K562 (cell line): ENCODE results near the gene RAB40B. TPM values are rescaled to one million over a fixed set of nuclear protein-coding genes. Genes with fewer than 3 reads are reported as not detected.

ENCODE experiments used
- BHLHE40 ChIP-seq: IDR thresholded peaks from 2 replicates; pipeline ENCODE4 v1.6.1; 2011; ENCODE audit warnings: low read length, improper control_type of control experiment
- CBX5 ChIP-seq: IDR thresholded peaks from 2 replicates; pipeline ENCODE4 v1.6.1; 2014; ENCODE audit warnings: low read depth, borderline replicate concordance
- CHD4 ChIP-seq: fragments of 200-600 bp; sonication (generic); IDR thresholded peaks from 3 replicates; pipeline ENCODE4 v1.6.1; 2012; ENCODE audit warnings: low read depth, mild to moderate bottlenecking, mixed read lengths, low read length, inconsistent platforms; ENCODE audit not compliant: insufficient read depth, insufficient replicate concordance, poor library complexity, severe bottlenecking
- CREB3L1 ChIP-seq: fragments of 450-650 bp; IDR thresholded peaks from 2 replicates; pipeline ENCODE4 v1.6.1; 2014; ENCODE audit warnings: low read depth, mild to moderate bottlenecking, moderate library complexity, borderline replicate concordance
- EZH2 ChIP-seq: IDR thresholded peaks from 2 replicates; pipeline ENCODE4 v1.6.1; 2012; ENCODE audit warnings: low read depth, mild to moderate bottlenecking, inconsistent platforms, low read length, borderline replicate concordance
- GATA2 ChIP-seq: sonication (generic); formaldehyde crosslinking; IDR thresholded peaks from 2 replicates; pipeline ENCODE4 v1.4.0; 2020; ENCODE audit warnings: mild to moderate bottlenecking, missing genetic modification reagents
- HBP1 ChIP-seq: fragments of 450-650 bp; formaldehyde crosslinking; IDR thresholded peaks from 2 replicates; pipeline ENCODE4 v1.4.0; 2022; ENCODE audit warnings: missing genetic modification characterization
- JUN ChIP-seq, 2 experiments: sonication (generic) in 1 of 2; formaldehyde crosslinking in 1 of 2; IDR thresholded peaks; 2 replicates each; pipeline versions ENCODE4 v1.6.1 to v1.8.0; 2012 to 2022; ENCODE audit warnings: borderline replicate concordance in 2 of 2, mild to moderate bottlenecking in 2 of 2, improper control_type of control experiment in 1 of 2, low read depth in 1 of 2, low read length in 1 of 2, missing genetic modification reagents in 1 of 2
- KLF10 ChIP-seq: fragments of 250-450 bp; sonication (Bioruptor Pico); IDR thresholded peaks from 2 replicates; pipeline ENCODE4 v1.6.1; 2021; ENCODE audit warnings: matching md5 sums
- MAFK ChIP-seq: IDR thresholded peaks from 2 replicates; pipeline ENCODE4 v1.6.1; 2011; ENCODE audit warnings: low read length, improper control_type of control experiment
- MTA2 ChIP-seq: fragments of 450-650 bp; IDR thresholded peaks from 2 replicates; pipeline ENCODE4 v1.6.1; 2016; ENCODE audit warnings: low read depth
- MXD1 ChIP-seq: fragments of 250-450 bp; sonication (Bioruptor Pico); IDR thresholded peaks from 2 replicates; pipeline ENCODE4 v1.8.0; 2021; ENCODE audit warnings: borderline replicate concordance, mild to moderate bottlenecking, moderate library complexity; ENCODE audit not compliant: poor library complexity, severe bottlenecking
- PCBP1 ChIP-seq: fragments of 200-400 bp; formaldehyde crosslinking; IDR thresholded peaks from 2 replicates; pipeline ENCODE4 v1.6.1; 2018; ENCODE audit warnings: mild to moderate bottlenecking, low read depth, low read length; ENCODE audit not compliant: poor library complexity, severe bottlenecking
- PTRF ChIP-seq: fragments of 450-650 bp; IDR thresholded peaks from 2 replicates; pipeline ENCODE4 v1.6.1; 2016; ENCODE audit warnings: mild to moderate bottlenecking, missing genetic modification characterization, missing compliant biosample characterization
- RBM34 ChIP-seq: fragments of 200-400 bp; formaldehyde crosslinking; IDR thresholded peaks from 2 replicates; pipeline ENCODE4 v1.6.1; 2018; ENCODE audit warnings: low read length, borderline replicate concordance; ENCODE audit not compliant: insufficient read depth
- RCOR1 ChIP-seq, 2 experiments: IDR thresholded peaks; 2 replicates each; pipeline ENCODE4 v1.6.1; 2012; ENCODE audit warnings: low read depth in 2 of 2, low read length in 2 of 2, borderline replicate concordance in 1 of 2, improper control_type of control experiment in 1 of 2
- SNRNP70 ChIP-seq: fragments of 200-400 bp; formaldehyde crosslinking; optimal IDR thresholded peaks from 2 replicates; pipeline ENCODE3; 2017; ENCODE audit warnings: low read depth, low read length
- SRSF9 ChIP-seq: fragments of 200-400 bp; formaldehyde crosslinking; IDR thresholded peaks from 2 replicates; pipeline ENCODE4 v1.6.1; 2017; ENCODE audit warnings: low read depth, low read length, borderline replicate concordance
- TFE3 ChIP-seq: fragments of 450-650 bp; formaldehyde crosslinking; IDR thresholded peaks from 2 replicates; pipeline ENCODE4 v1.4.0; 2020; ENCODE audit warnings: mild to moderate bottlenecking, mixed read lengths
- XRCC3 ChIP-seq: fragments of 450-650 bp; IDR thresholded peaks from 2 replicates; pipeline ENCODE4 v1.6.1; 2017; ENCODE audit warnings: mild to moderate bottlenecking, moderate library complexity
- ZFP30 ChIP-seq: fragments of 250-450 bp; sonication (Bioruptor Pico); IDR thresholded peaks from 2 replicates; pipeline ENCODE4 v1.8.0; 2022; ENCODE audit warnings: moderate library complexity, mild to moderate bottlenecking, inconsistent platforms, borderline replicate concordance
- ZFX ChIP-seq: sonication (generic); formaldehyde crosslinking; IDR thresholded peaks from 2 replicates; pipeline ENCODE4 v1.8.0; 2022; ENCODE audit warnings: mild to moderate bottlenecking, missing genetic modification reagents, moderate library complexity
- polyA plus RNA-seq, 8 experiments: library from polyadenylated mRNA; depleted of rRNA in 4 of 8; stranded (reverse) in 5 of 8; unstranded in 3 of 8; fragments of >200 nt; fragmentation: Nextera tagmentation in 2 of 8; fragmentation: Illumina TruSeq in 1 of 8; extraction: Ambion mirVana in 2 of 8; extraction: Trizol in 1 of 8; gene quantifications; 2 replicates each; pipeline versions ENCODE4 v1.2.1 to v1.2.3, GENCODE V29; 2011 to 2014; ENCODE audit warnings: inconsistent platforms in 1 of 8, missing spikeins in 1 of 8
- total RNA-seq, 7 experiments: library from RNA; depleted of rRNA in 6 of 7; stranded (reverse); fragments of >200 nt in 6 of 7; fragmentation: Illumina TruSeq in 2 of 7; extraction: Trizol in 2 of 7; gene quantifications; 2 replicates each; pipeline versions ENCODE4 v1.2.1 to v1.2.3, GENCODE V29; 2011 to 2021; ENCODE audit warnings: low replicate concordance in 1 of 7

RAB40B gene
- total and polyA plus RNA-seq, 9 of the 15 experiments (the other 6 are each of a cell fraction or from before 2014, with no cell fraction given) = 0.13 to 4.6 (median 1.4) TPM

- TF ChIP-seq CREB3L1 (no peak), KLF10 (CRISPR knock-in tag) (no peak), RBM34 (no peak), CHD4 (no peak), MAFK (no peak), MXD1 (no peak), XRCC3 (peak; percentile 73; the same call in 1 of the 2 replicates), SNRNP70 (no peak), TFE3 (CRISPR knock-in tag) (no peak), ZFP30 (CRISPR knock-in tag) (no peak), SRSF9 (no peak), GATA2 (CRISPR knock-in tag) (peak; percentile 70), RCOR1 (IDR thresholded peaks at IDR 0.05; ENCODE audit: borderline replicate concordance in 1 of 2, low read depth in 2 of 2, low read length in 2 of 2) (no peak), PCBP1 (no peak), MTA2 (no peak), ZFX (CRISPR knock-in tag) (no peak), BHLHE40 (peak; percentile 60; the same call in 1 of the 2 replicates), CBX5 (peak; percentile 90), PTRF (tag) (no peak), EZH2 (no peak), HBP1 (CRISPR knock-in tag) (no peak), JUN (IDR thresholded peaks at IDR 0.05; ENCODE audit: borderline replicate concordance, low read depth, low read length) (0 out of 2 replicates have a peak, but pooled peaks have one; percentile 13), JUN (CRISPR knock-in tag; IDR thresholded peaks at IDR 0.05; ENCODE audit: borderline replicate concordance) (no peak)
Measured at GRCh38 chr17:82740906-82741759, 42.6 kb upstream of the RAB40B start (continued).
